OCI-LY7 (cell line): ENCODE results near the gene RBM15. TPM values are rescaled to one million over a fixed set of nuclear protein-coding genes. Genes with fewer than 3 reads are reported as not detected.

Source experiments
- BruUV-seq: library from RNA; stranded (reverse); fragments of 400-500 nt; replicated peaks from 2 replicates; lab custom pipeline; 2021; lab: Mats Ljungman, UMichigan
- CTCF ChIA-PET: fragments of 300-600 bp; sonication (Branson Sonifier 250); formaldehyde crosslinking; loops from one replicate; lab custom pipeline; 2022; ENCODE audit warnings: antibody characterized with exemption; ENCODE audit not compliant: unreplicated experiment; lab: Charles Lee
- POLR2A ChIA-PET: fragments of 300-600 bp; sonication (Branson Sonifier 250); formaldehyde crosslinking; loops from one replicate; lab custom pipeline; 2022; ENCODE audit warnings: antibody characterized with exemption; lab: Charles Lee
- DNase-seq: peaks from one replicate; pipeline ENCODE4 v3.0.0-alpha.2; 2015; ENCODE audit warnings: low spot score
- H2AFZ ChIP-seq: fragments of 200-600 bp; sonication (generic), shearing (Covaris generic); 2 replicates; pipeline ENCODE4 v1.6.1; 2014; ENCODE audit warnings: mild to moderate bottlenecking, antibody characterized with exemption, low read length, moderate library complexity
- H3K27ac ChIP-seq: fragments of 200-600 bp; sonication (generic); 2 replicates; pipeline ENCODE4 v1.5.1; 2014; ENCODE audit warnings: mixed run types, low read depth, mild to moderate bottlenecking, moderate library complexity, low read length, inconsistent platforms; ENCODE audit not compliant: poor library complexity, severe bottlenecking
- H3K36me3 ChIP-seq: fragments of 200-600 bp; sonication (generic); 2 replicates; pipeline ENCODE4 v1.6.1; 2014; ENCODE audit warnings: mild to moderate bottlenecking, antibody characterized with exemption, low read length, moderate library complexity, mixed read lengths; ENCODE audit not compliant: insufficient read depth
- H3K4me1 ChIP-seq: fragments of 200-600 bp; sonication (generic); 2 replicates; pipeline ENCODE4 v1.5.1; 2014; ENCODE audit warnings: mild to moderate bottlenecking, low read length; ENCODE audit not compliant: insufficient read depth, poor library complexity, severe bottlenecking
- H3K4me2 ChIP-seq: fragments of 200-600 bp; sonication (generic); 2 replicates; pipeline ENCODE4 v1.6.1; 2014; ENCODE audit warnings: mild to moderate bottlenecking, low read length
- H3K4me3 ChIP-seq: fragments of 200-600 bp; sonication (generic); 2 replicates; pipeline ENCODE4 v1.5.1; 2014; ENCODE audit warnings: mild to moderate bottlenecking, low read depth, low read length; ENCODE audit not compliant: poor library complexity, severe bottlenecking
- H3K79me2 ChIP-seq: fragments of 200-600 bp; sonication (generic); 2 replicates; pipeline ENCODE4 v1.6.1; 2016; ENCODE audit warnings: low read depth, mild to moderate bottlenecking, low read length, moderate library complexity, mixed read lengths; ENCODE audit not compliant: insufficient read depth
- H3K9me2 ChIP-seq: fragments of 200-600 bp; sonication (generic); 2 replicates; pipeline ENCODE4 v1.6.1; 2016; ENCODE audit warnings: mild to moderate bottlenecking, low read length, mixed read lengths; ENCODE audit not compliant: insufficient read depth
- H3K9me3 ChIP-seq: fragments of 200-600 bp; sonication (generic); 2 replicates; pipeline ENCODE4 v1.6.1; 2014; ENCODE audit warnings: mild to moderate bottlenecking, mixed run types, low read length, mixed read lengths
- H4K20me1 ChIP-seq: fragments of 200-600 bp; sonication (generic); 2 replicates; pipeline ENCODE4 v1.6.1; 2014; ENCODE audit warnings: mild to moderate bottlenecking, antibody characterized with exemption, low read length, moderate library complexity, mixed read lengths; ENCODE audit not compliant: insufficient read depth
- CTCF ChIP-seq: fragments of 200-600 bp; sonication (generic); conservative IDR thresholded peaks from 2 replicates; pipeline ENCODE4 v1.5.1; 2014; ENCODE audit warnings: mild to moderate bottlenecking, antibody characterized with exemption, low read length, moderate library complexity, mixed read lengths
- EZH2phosphoT487 ChIP-seq: fragments of 200-600 bp; sonication (generic); IDR thresholded peaks from 2 replicates; pipeline ENCODE4 v1.6.1; 2018; ENCODE audit warnings: low read depth, borderline replicate concordance, mild to moderate bottlenecking, mixed run types, antibody characterized with exemption, low read length, moderate library complexity, mixed read lengths
- intact Hi-C: fragments of 100-400 bp; cut with micrococcal nuclease; formaldehyde crosslinking; loops from one replicate; pipeline ENCODE4 v1.10.0; 2022; ENCODE audit not compliant: unreplicated experiment
- total RNA-seq, 2 experiments: library from RNA; depleted of rRNA in 1 of 2; stranded (reverse); fragments of >200 nt in 1 of 2; shearing (Covaris generic) in 1 of 2; gene quantifications; 2 replicates each; pipeline ENCODE4 v1.2.3, GENCODE V29; 2014 to 2022

The RBM15 gene
- total RNA-seq, 2 experiments from 2014 or later = 119 to 221 TPM

GRCh38 chr1:110336300-110337039 is 2.7 kb upstream of the RBM15 start:
- Histone ChIP-seq H3K4me3 (peak overlapping the region; percentile 93), H3K36me3 (peaks cover 20% of the 10 kb centered on the region), H3K27ac (peak overlapping the region; percentile 92), H3K9me2 (no peaks in the 10 kb centered on the region), H4K20me1 (peaks cover 14% of the 10 kb centered on the region), H3K79me2 (peaks cover 37% of the 10 kb centered on the region), H3K4me2 (peak overlapping the region; percentile 93), H3K4me1 (peaks cover 12% of the 10 kb centered on the region), H2AFZ (peak overlapping the region; percentile 44; the same call in 1 of the 2 replicates), H3K9me3 (no peaks in the 10 kb centered on the region)
- no peak for DNase-seq
- no TSS peak for BruUV-seq
- POLR2A ChIA-PET = interaction anchor here (0.6 to 6.1 kb wide), 10 partner anchors 10 to 632 kb away, joined by 3 to 39 read pairs (median 4); partner anchors contain the start of gene LAMTOR5
- intact Hi-C loops = loop anchor here (10.0 kb wide), 1 partner anchor 538 kb away; the partner anchor contains the start of gene CD53
- TF ChIP-seq EZH2phosphoT487 = no peak
- TF ChIP-seq CTCF = no peak
- CTCF ChIA-PET = interaction anchor here (2.1 kb wide), 1 partner anchor 129 kb away, joined by 8 read pairs; no protein-coding TSS in a partner anchor

- TSS peak; percentile 78 for BruUV-seq
- peak overlapping the region; percentile 93 for H3K4me3 ChIP-seq
- peaks cover 17% of the 10 kb centered on the region for H3K4me1 ChIP-seq
- ChIA-PET POLR2A (interaction anchor here (0.7 to 6.1 kb wide), 21 partner anchors 8 to 303 kb away, joined by 3 to 39 read pairs (median 5); partner anchors contain the start of genes LAMTOR5 and STRIP1), CTCF (interaction anchor here (0.6 to 2.6 kb wide), 4 partner anchors 9 to 130 kb away, joined by 3 to 15 read pairs (median 4); no protein-coding TSS in a partner anchor)
- intact Hi-C loops = loop anchor here (1.0 to 10.0 kb wide), 5 partner anchors 46 to 537 kb away; partner anchors contain the start of genes CD53, KCNC4 and LAMTOR5
- H2AFZ ChIP-seq = peak overlapping the region; percentile 57; the same call in 1 of the 2 replicates
- no peaks in the 10 kb centered on the region for H3K9me2 ChIP-seq
- peak overlapping the region; percentile 93 for H3K4me2 ChIP-seq
- DNase-seq = peak; percentile 69
- H3K36me3 ChIP-seq = peaks cover 34% of the 10 kb centered on the region
- H4K20me1 ChIP-seq = peaks cover 28% of the 10 kb centered on the region
- no peaks in the 10 kb centered on the region for H3K9me3 ChIP-seq
- no peak for TF ChIP-seq EZH2phosphoT487
- no peak for TF ChIP-seq CTCF
- peak overlapping the region; percentile 92 for H3K27ac ChIP-seq
- peaks cover 51% of the 10 kb centered on the region for H3K79me2 ChIP-seq
Measured at GRCh38 chr1:110337704-110338308, 1.4 kb upstream of the RBM15 start.
